ENCODE measurements around the gene MAPKAPK2. TPM values are rescaled to one million over a fixed set of nuclear protein-coding genes. Genes with fewer than 3 reads are reported as not detected.
A peak's percentile ranks its signal among the peaks of the same experiment; 100 is the strongest.

The MAPKAPK2 gene
- polyA plus RNA-seq, 1 of the 3 experiments (the other 2 are of a cell fraction), result 46.8 TPM

- CTCF ChIA-PET, result interaction anchor here (0.6 to 1.7 kb wide), 6 partner anchors 10 to 217 kb away, joined by 3 to 5 read pairs (median 4); no protein-coding TSS in a partner anchor
- H3K9ac ChIP-seq, result no peak overlapping the region
- no peak for DNase-seq
- no peaks in the 10 kb centered on the region for H3K9me3 ChIP-seq
- peak overlapping the region; percentile 75 for H3K4me2 ChIP-seq
- peaks cover 99% of the 10 kb centered on the region for H4K20me1 ChIP-seq (ENCODE audit: insufficient read depth)
- H3K36me3 ChIP-seq (replicated peaks in 1 of 2; ENCODE audit: control insufficient read depth in 1 of 2, insufficient read depth in 2 of 2, low read length in 1 of 2), result peaks cover 7 to 11% of the 10 kb centered on the region in 2 experiments
- no peak overlapping the region for H3K27ac ChIP-seq (ENCODE audit: low read depth in 2 of 2, low read length in 1 of 2)
- H2AFZ ChIP-seq (ENCODE audit: low read depth), result no peak overlapping the region
- POLR2A ChIA-PET, result no interaction called here
- no peaks in the 10 kb centered on the region for H3F3A ChIP-seq (replicated peaks; ENCODE audit: insufficient read depth)
- WGBS (ENCODE audit: low lambda C conversion rate), result 76% methylated on average over 11 of the region's 11 CpGs
- no peaks in the 10 kb centered on the region for H3K9me2 ChIP-seq
- peaks cover 31 to 46% of the 10 kb centered on the region in 2 experiments for H3K4me1 ChIP-seq (ENCODE audit: control insufficient read depth in 1 of 2, insufficient read depth in 2 of 2, low read depth in 1 of 2, low read length in 1 of 2)
- H3K79me2 ChIP-seq (ENCODE audit: insufficient read depth), result peaks cover 100% of the 10 kb centered on the region
- no peak for TF ChIP-seq MEF2A (IDR thresholded peaks at IDR 0.05; ENCODE audit: borderline replicate concordance, low read depth)
- no peak for TF ChIP-seq CTCF (IDR thresholded peaks at IDR 0.05)
- no peak for TF ChIP-seq MXI1 (IDR thresholded peaks at IDR 0.05; ENCODE audit: low read depth, low read length)
- TF ChIP-seq TCF12 (IDR thresholded peaks at IDR 0.05), result no peak
- no peak for TF ChIP-seq GABPA (IDR thresholded peaks at IDR 0.05; ENCODE audit: low read depth)
- no peak for TF ChIP-seq ELF1 (IDR thresholded peaks at IDR 0.05)
- no peak for TF ChIP-seq PBX3 (IDR thresholded peaks at IDR 0.05)
- TF ChIP-seq REST (IDR thresholded peaks at IDR 0.05; ENCODE audit: low read depth, low read length), result no peak
- no peak for TF ChIP-seq IRF3 (IDR thresholded peaks at IDR 0.05; ENCODE audit: low read depth, low read length)
- no peak for TF ChIP-seq MAX (IDR thresholded peaks at IDR 0.05; ENCODE audit: low read depth)
- TF ChIP-seq ZBTB33 (IDR thresholded peaks at IDR 0.05; ENCODE audit: borderline replicate concordance, low read depth), result no peak
- no peak for TF ChIP-seq YY1 (IDR thresholded peaks at IDR 0.05; ENCODE audit: low read depth)
- no peak for TF ChIP-seq SIN3A (IDR thresholded peaks at IDR 0.05; ENCODE audit: borderline replicate concordance, low read depth, low read length)
- no peak for TF ChIP-seq TEAD4 (IDR thresholded peaks at IDR 0.05; ENCODE audit: borderline replicate concordance, insufficient read depth)
- no peak for TF ChIP-seq POLR2AphosphoS5 (IDR thresholded peaks at IDR 0.05; ENCODE audit: low read depth, low read length)
- no peak overlapping the region for H3K4me3 ChIP-seq (ENCODE audit: low read depth in 2 of 2, low read length in 1 of 2)
- no peaks in the 10 kb centered on the region for H3K27me3 ChIP-seq (ENCODE audit: insufficient read depth)
Observed at GRCh38 chr1:206694171-206695124, 9.7 kb downstream of the MAPKAPK2 start.

All from SK-N-SH (cell line).